NCI-H345 (cell line): ENCODE results near the gene PARVA.
"Not testable (repeated sequence)": the region's sequence is repeated elsewhere in the genome, so short reads cannot be mapped to it uniquely, and the experiment has no call there.

Experiments
- DNase-seq: peaks from one replicate; lab custom pipeline; 2025; lab: John Stamatoyannopoulos, UW

Gene PARVA

DNA sequence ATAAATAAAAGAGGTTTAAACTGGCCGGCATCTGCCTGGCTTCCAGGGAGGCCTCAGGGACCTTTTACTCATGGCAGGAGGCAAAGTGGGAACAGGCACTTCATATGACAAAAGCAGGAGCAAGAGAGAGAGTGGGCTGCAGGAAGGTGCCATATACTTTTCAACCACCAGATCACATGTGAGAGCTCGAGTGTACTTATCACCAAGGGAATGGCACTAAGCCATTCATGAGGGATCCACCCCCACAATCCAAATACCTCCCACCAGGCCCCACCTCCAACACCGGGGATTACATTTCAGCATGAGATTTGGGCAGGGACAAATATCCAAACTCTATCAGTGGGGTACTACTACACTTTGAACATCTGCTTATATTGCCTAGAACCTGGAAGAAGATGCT, 126.5 kb downstream of the PARVA start:
- no peak for DNase-seq

DNA sequence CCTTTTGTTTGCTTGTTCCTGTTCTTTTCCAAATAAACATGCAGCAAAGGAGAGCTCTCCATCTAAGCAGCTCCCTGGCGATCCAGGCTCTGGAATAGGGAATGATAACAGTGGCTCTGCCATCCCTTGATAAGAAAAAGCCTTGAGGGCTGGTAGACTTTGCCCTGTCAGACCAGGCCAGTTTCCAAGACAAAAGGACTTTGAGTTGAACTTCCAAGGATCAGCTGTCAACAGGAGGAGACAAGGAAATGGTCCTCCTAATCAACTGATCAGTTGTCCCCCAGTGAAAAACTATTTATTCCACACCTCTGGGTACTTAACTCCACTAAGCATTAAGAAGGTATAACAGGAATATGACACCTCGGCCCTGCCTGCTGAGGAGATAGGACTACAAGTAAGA, 127.8 kb downstream of the PARVA start:
- DNase-seq: no peak

DNA sequence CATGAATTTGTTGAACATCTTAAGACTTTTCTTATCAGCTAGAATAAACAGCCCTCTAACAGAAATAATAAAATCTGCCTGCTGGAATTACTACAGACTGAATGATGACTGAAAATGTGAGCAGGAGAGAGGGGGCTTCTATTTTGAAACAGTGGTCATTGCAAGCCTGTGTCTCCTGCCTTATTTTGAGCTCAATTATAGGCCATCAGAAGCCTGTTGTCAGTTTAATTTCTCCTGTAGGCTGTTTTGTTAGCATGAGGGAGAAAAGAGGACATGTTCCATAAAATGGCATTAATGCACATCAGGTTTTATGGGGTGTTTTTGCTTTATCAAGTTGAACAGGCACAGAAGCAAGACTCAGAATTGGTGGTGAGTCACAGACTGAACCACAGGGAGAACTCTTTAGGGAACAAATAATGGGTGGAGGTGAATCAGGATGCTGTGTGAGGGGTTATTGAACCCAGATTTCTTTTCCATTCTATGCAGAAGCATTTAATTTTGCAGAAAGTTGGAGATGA, 129.1 kb downstream of the PARVA start:
- DNase-seq: no peak

DNA sequence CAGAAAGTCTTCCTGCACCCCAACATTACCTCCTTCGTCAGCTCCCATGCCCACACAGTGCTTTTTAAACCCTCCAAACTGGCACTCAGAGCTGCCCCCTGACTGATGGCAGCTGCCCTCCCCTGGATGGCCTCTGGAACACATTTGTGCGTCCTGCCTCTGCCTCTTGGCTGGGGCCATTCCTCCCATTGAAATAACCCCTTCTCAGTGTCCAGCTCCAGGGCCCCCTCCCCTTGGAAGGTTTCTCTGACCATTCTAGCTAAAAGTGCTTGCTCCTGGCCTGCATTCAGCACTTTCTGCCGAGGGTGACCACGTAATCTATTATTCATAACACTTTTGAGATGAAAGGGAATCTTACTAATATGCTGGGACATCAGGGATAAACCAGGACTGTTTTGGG, 130.0 kb downstream of the PARVA start:
- DNase-seq: no peak

DNA sequence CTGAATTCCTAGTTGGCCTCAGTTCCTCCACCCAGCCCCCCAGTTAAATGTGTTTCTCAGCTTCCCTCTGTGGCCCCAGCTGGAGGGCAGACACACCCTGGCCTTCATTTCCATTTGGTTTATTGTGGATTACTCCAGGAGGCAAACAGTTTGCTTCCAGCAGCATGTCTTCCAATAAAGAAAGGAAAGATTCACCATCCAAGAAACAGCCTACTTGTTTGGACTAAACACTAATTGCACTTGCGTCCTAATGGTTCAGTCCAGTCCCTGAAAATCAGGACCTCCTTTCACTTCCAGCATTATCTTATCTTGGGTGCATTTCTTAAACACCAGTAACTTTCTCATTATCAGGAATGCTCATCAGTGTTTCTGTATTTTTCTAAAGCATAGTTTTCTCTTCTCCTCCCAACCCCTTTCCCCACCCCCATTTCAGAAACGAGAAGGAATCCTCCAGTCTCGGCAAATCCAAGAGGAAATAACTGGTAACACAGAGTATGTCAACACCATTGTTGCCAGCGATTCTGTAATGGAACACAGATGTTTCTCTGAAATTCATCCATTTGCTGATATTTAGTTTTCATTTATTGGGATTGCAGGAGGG, 130.9 kb downstream of the PARVA start:
- DNase-seq: no peak

DNA sequence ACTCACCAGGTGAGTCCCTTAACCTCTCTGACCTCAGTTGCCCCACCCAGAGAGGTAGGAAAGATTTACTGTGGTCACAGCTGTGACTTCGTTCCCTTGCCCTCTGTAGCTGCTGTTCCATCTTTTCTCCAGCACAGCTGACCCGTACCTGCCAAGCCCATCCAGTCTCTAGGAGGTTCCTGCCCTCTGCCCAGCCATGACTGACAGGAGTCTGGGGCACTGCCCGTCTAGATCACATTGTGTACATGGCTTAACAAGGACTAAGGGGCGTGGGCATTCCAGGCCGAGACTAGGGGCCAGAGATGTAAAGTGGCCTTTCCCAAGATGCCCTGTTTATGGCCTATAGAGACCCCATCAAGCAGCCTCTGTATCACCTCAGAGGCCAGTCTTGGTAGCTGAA, 132.0 kb downstream of the PARVA start:
- DNase-seq: no peak

DNA sequence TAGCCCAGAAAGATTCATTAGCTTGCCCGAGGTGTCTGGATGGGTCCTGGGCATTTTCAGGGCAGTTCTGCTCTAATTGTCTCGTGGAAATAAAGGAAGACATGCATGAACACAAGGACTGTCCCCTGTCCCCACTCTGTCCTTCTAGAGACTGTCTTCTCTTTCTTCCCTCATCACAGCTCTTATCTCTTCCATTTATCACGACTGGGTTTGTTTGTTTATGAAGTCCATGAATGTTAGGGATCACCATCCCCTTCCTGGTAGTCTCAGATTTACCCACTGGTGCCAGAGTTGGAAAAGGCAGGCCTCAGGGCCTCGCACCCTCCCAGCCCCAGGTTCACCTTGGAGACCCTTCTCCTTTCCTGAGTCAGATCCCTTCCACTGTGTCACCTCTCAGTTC, 134.8 kb downstream of the PARVA start:
- no peak for DNase-seq

DNA sequence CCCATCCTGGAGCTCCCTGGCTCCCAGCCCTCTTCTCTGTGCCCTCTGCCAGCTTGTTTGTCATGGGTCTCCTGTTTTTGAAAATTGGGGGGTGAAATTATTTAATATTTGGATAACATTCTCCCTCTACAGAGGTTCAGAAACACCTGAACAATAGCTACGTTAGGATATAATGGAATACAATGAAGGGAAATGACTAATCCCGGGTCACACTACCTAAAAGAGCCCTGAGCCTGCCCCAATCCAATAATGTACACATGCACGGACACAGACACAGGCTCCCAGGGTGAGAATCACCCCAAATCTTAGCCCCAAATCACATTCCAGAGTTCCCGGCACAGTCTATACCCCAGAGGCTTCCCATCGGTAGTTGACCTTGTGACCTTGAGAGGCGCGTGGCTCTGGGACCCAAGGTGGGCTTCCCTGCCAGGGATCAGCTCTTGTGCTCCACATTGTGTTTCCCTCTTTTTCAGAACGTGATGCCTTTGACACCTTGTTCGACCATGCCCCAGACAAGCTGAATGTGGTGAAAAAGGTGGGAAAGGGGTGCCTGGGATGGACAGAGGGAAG, 135.5 kb downstream of the PARVA start:
- no peak for DNase-seq

DNA sequence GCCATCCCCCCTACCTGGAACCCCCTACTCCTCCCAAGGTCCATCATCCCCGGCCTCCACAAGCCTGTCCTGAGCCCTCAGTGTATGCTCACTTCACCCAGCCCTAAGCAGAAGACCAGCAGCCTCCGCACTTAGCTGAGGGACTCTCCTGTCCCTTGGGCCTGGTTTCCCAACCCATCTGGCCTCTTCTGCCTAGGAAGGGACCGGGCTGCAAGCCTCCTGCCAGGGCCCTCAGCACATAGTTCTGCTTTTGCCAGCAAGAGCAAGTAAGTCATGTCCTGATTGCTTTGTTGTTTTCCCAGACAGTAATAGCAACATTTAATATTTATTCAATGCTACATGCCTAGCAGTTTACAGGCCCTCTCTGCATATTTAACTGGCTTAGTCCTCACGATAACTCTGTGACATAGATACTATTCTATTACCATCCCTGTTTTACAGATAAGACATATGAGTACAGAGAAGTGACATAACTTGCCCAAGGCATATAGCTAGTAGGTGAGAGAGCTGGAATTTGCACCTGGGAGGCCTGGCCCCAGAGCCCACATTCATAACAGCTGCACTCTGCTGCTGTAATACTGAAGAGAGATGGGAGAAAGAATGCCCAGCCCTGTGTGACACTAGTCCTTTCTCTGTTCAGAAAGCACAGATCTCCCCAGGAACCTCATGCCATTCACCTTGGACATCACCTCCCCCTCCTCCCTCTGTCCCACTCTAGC, 139.2 kb downstream of the PARVA start:
- no peak for DNase-seq

DNA sequence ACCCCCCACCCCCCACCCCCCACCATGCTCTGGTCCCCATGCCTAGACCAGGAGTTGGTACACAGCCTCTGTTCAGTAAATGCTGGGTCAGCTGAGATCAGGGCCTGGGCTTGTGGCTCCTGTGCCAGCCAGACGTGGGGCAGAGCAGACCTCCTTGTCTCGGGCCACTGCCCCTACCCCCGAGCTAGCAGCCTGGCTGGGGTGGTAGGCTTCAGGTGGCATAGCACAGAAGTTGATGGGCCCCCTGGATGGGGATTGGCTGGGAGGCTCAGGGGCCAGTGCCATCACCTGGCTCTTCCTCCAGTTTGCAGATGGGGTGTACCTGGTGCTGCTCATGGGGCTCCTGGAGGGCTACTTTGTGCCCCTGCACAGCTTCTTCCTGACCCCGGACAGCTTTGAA, 139.9 kb downstream of the PARVA start:
- no peak for DNase-seq

DNA sequence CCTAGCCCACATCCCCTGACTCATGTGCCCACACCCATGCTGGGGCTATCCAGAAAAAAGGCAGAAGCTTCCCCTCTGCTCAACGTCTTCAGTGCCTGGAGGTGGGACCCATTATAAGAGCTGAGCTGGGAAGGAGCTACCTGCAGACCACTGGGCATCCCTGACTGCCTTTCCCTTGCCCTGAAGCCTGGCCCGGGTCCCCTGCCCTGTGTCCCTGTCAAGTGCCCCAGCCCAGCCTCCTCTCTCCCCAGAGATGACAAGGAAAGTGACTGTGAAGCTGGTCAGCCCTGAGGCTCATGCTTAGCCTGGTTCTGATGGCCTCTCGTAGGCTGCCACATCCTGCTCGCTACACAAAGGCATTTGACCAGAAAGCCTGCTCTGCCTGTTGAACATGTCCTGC, 140.4 kb downstream of the PARVA start:
- no peak for DNase-seq

DNA sequence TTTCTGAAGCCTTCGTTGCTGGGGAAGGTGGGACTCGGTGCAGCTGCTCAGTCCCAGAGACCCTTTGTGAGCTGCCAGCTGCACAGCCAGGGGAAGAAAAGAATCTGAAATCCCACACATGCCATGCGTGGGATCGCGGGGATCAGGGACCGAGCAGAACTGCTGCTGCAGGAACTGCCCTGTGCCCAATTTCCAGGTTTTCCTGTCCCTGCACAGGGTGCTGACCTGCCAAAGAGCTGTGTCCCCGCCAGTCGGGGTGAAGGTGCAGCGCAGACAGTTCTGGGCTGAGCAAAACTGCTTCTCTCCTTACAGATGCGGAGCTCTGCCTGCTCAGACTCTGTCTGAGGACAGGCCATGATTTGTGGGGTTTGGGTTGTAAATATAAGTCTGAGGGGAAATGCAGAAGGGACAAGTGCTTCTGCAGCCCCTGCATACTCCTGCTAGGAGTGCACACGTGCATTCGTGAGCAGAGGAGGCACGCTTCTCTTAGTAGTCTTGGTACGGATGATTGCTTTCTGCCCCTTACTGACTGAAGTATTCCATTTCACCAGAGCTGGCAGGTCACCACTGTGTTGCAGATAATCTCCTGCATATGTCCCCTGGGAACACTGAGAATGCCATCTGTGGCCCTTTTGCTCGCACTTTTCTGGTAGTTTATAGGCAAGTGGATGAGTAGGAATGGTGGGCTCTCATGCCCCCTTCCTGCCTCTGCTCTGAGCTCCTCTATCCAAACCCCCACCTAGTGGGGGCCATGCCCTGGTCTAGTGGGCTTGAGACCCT, 141.4 kb downstream of the PARVA start:
- DNase-seq: no peak

DNA sequence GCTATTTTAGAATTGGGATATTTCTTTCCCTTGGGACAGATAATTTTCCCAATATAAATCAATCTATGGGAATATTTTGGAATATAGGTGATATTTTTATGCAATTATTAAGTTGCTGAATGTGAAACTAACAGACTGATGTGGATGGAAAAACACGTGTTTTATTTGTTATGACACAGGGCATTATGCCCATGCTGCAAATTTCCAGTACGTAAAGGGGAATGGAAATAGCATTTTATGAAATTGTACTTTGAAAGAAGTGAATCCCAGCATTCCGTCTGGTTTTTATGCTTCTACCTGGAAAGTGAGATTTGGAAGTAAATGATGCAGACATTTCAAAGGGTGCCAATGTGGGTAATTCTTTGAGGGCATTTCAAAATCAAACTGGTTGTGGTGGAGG, 142.7 kb downstream of the PARVA start:
- DNase-seq: no peak

DNA sequence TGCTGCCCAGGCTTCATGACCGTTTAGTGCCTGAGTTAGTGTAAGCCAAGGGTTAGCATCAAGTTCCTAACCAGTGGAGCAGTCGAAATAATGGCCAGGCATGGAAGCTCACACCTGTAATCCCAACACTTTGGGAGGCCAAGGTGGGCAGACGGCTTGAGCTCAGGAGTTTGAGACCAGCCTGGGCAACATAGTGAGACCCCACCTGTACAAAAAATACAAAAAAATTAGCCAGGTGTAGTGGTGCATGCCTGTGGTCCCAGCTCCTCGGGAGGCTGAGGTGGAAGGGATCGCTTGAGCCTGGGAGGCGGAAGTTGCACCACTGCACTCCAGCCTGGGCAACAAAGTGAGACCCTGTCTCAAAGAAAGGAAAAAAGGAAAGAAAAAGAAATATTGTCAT, 143.2 kb downstream of the PARVA start:
- DNase-seq: not testable (repeated sequence)

DNA sequence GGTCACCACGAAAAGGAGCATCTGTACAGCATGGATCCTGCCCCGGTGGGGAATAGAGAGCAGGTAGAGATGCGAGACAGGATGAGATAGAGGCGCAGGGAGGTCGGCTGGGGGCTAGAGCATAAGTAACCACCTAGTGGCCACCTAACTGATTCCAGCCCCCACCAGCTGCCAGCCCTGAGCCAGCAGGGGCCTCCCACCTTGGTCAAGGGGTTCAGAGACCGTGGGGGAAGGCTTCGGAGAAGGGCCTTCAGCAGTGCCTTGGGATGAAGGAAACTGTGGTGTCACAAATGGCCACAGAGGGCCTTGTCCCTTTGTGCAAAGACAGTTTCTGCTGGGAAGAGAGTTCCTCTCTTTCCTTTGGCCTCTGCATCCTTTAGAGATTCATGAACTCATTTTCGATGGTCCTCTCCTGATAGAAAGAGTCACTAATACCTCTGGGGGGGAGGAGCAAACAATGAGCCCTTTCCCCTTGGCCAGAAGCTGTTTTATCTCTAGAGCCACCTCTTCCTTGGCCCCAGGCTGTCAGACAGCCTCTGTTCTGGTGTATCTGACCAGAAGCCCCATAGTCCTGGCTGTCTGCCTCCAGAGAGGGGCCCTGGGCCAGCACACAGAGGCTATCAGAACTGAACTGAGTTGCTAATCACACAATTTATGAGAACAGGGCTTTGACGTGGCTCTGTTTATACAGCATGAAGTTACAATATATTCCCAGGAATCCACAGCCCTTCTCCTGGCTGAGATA, 146.0 kb downstream of the PARVA start:
- DNase-seq: no peak

DNA sequence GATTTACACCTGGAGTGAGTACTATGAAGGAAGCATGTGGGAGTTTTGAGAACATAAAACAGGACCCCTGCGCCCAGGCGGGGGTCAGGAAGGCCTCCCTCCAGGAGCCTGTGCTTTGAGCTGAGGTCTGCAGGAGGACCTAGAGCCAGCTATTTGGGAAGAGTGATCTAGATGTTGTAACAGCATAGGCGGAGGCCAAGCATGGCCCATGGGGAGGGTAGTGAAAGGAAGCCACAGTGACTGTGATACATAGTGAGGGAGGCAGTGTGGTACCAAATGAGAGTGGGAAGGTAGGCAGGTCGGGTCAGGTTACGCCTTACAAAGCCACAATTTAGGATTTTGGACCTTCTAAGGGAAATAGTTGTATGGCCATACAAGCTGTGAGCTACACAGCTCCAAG, 147.5 kb downstream of the PARVA start:
- DNase-seq: no peak

DNA sequence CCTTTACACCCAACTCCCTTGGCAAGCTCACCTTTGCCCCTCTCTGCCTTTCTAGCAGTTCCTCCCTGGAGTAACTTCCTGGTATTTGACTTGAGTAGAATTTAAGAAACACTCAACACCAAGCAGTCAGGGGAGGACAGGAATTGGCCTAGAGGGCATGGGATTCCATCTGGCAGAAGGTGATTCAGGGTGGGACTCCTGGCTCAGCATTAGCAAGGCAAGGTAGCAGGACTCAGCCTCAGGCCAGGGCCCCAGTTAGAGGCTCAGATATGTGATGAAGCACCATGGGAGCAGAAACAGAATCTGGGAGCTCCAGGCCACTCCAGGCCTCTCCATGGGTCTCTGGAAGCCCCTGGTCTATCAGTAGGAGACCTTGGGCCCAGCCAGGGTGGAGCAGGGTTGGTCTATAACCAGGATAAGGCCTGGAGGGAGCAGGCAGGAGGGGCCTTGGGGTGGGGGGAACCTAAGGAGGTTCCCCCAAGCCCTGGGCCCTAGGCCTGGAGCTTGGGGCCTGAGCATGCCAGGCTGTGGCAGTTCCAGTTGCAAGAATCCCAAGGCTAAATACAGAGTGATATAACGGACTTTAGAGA, 148.2 kb downstream of the PARVA start:
- no peak for DNase-seq

DNA sequence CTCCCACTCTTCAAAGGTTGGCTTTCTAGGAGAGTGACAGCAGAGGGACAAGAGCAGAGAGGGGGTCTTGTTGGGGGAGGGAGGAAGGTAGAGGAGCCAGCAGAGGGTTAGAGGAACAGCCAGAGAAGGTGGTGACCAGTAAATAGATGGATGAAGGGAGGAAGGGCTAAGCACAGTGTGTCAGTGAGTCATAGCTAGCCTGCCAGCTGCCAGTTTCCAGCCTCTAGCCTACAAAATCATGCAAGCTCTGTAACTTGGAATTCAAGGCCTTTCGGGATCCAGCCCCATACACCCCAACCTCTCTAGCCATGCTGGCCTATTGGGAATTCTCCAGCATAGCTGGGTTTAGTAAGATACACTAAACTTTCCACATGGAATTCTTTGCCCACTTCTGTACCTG, 149.4 kb downstream of the PARVA start:
- DNase-seq: no peak

DNA sequence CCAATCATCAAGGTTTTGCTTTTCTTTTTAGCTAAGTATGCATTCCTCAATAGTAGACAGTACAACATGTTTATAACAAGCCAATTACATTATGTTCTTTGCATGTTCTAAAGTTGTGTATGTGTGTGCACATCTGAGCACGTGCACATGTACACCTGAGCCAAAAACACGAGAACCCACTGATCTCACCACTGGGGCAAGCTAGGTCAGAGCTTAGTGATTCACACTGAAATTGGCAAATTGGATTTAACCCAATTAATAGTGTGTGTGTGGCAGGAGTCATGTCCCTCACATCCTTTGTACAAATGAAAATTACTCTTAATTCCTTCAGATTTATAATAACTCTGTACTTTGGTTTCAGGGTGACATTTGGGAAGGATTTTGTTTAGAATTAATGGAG, 151.1 kb downstream of the PARVA start:
- DNase-seq: no peak

DNA sequence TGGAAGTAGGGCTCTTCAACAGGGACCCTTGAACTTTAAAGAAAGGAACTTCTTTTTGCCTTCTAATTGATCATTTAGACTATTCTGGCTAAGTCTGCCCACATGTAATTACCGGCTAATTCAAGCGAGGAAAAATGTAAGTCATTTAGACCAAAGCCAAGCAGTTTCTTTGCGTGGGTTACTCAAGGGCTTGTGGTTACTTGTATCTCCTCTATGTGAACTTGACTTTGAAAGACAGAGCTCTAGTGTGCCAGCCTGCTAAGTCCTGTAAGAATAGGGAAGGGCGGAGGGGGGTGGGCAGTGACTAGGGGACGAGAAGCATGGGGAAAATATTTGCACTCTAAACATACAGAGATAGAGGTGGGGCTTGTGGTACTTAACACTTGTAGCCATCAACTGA, 151.7 kb downstream of the PARVA start:
- DNase-seq: no peak

DNA sequence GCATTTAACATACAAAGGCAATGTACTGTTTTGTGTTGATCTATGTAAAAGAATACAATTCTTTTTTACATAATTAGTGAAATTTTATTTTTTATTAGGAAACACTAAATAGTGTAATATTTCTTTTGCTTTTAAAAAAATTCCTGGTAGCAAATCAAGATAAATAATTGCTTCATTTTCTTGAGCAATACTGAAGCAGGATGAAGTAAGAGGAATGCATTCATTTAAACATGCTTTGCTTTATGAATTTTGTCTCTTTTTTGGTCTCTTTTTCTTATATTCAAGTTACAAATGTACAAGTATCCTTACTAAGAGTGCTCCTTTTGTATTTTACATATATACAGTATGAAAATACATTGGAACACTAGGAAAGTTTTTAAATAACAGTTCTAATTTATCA, 152.4 kb downstream of the PARVA start:
- no peak for DNase-seq

DNA sequence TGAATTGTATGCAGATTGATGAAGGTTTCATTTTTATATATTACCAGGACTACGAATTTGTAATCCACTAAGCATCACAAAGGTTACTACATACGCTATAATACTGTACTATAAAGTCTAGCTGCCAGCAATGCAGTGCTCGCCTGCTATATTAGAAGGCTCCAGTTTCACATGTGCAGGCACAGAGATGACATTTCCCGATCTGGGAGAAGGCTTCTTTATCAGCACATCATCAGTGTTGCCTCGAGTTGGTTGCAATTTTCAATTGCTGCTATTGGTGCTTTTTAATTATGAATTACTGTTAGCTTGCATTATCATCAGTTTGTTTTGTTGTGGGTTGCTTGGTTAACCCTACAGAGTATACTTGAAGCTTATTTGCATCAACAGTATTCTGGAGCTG, 153.6 kb downstream of the PARVA start:
- no peak for DNase-seq
